Activated T-cell treated with anti-CD3 and anti-CD28 coated beads, Interleukin-2, amount 50 U/mL, for 48 hours (primary cell): ENCODE results near the gene KDM4C.

Experiments used
- DNase-seq, 2 experiments: peaks; one replicate each; pipeline ENCODE4 v3.0.0-alpha.2; 2020

KDM4C gene

DNA sequence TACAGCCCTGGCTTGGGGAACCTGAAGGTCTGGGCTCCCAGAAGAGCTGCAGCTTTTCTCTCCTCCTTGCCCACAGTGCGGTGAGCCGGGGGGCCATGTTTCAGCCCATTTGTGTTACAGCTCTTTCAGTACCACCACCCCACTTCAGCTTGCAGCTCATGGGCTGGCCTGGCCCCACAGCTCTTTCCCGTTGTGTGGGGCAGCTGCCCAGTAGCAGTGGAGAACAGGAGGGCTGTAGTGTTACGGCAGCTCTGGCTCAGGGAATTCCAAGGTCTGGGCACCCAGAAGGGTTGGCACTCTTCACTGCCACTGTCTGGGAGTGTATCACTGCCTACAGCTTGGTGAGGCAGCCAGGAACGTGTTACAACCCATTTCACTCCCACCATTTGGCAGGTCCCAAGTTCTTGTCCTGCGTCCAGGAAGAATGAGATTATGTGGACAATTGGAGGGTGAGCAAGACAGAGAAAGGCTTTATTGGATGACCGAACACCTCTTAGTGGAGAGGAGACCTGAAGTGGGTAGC lies 390.5 kb downstream of the KDM4C start:
- DNase-seq: no peak

DNA sequence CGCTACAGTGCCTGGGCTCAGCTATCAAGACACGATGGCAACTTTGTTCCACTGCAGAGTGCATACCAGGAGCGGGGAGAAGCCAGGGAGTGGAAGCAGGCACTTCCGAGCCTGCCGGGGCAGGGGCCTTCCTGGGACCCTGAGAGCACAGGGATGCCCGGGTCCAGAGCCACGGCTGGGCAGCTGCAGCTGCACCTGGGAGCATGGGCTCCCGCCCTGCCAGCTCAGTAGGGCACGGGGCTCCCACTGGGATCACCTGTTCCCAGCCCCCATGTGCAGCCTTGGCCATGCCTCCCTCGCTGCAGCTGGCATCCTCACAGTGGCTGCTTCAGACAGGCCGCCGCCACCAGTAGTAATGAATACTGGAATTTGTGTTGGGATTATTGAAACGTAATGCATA lies 391.5 kb downstream of the KDM4C start:
- DNase-seq: no peak

DNA sequence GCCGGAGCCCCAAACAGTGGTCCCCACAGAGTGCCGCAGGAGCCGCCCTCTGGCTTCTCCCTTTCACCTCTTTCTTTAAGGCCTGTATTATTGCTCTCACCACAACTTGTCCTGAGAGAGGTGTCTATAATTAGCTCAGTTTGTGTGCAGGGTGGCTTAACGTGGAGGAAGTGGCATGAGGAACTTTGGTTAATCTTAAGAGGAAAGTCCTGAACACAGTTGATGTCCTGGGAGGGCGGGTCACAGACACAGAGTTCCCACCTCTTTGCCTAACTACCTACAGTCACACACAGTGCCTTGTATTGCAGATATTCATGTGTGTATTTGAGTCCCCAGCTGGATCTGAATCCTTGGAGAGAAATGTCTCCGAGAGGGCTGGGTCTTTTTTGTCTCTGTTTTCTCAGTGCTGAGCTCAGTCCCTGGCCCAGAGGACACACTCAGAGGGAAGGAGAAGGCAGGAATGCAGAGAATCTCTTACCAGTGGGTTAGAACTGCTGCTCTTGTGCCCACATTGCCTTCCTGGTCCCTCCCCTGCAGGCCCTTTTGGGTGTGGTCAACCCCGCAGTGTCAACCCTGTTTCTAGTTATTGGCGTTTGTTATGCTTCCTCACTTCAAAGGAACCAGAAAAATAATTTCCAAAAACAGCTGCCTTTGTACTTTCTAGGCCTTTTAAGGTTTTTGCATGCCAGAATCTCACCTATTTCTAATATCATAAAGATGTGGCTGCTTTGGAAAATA lies 392.5 kb downstream of the KDM4C start:
- no peak for DNase-seq

DNA sequence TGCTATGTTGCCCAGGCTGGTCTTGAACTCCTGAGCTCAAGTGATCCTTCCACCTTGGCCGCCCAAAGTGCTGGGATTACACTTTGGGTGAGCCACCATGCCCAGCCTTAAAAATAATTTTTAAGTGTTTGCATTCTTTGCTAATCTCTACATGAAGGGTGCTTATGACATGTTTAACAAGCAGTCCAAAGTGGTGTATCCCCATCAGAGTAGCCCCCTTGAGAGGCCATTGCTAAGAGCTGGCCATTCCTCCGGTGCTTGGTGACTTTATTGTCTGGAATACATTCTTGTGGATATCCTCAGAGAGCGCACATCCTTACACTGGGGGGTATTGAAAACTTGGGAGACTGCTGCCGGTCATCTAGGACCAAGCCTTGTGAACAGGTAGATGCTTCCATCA lies 395.4 kb downstream of the KDM4C start:
- no peak for DNase-seq

DNA sequence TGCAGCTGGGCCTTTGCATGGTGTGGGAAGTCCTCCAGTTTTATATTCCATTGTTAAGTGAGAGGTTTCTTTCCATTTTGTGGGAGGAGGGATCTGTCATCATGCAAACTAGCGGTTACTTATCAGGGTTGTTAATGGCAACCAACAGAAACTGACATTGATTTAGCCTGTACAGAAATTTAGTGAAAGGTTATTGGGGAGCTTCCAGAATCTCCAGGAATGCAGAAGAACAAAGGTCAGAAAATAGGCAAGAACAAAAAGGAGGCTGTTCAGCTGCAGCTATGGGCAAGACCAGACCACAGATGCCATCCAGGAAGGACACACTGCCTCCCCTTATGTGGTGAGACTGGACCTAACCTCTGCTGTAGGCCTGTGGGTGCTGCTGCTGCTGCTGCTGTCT lies 395.8 kb downstream of the KDM4C start:
- DNase-seq: no peak

DNA sequence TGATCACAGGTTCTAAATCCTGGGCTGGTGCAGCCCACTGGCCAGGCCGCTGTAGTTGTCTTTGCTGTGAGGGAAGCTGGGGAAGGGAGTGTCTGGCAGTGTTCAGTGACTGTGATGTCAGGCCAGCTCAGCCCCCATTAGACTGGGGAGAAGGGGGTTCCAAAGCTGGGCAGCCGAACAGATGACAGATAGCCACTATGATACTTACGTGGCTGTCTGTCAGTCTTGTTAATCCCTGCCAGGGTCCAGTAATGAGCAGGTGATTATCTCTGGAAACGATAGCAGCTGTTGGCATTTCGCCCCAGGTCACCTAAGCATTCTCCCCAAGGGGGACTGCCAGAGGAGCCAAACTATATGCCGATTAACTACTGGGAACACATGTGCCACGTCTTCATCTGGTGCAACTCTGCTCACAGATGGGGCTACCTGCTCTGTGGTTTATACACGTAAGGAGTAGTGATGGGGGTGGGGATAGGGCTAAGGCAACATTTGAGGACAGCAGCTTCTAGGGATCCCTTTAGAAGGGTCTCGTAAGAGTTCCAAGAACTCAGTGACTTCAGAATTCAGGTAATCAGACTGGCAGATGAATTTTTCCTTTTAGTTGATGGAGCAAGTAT lies 396.3 kb downstream of the KDM4C start:
- no peak for DNase-seq

DNA sequence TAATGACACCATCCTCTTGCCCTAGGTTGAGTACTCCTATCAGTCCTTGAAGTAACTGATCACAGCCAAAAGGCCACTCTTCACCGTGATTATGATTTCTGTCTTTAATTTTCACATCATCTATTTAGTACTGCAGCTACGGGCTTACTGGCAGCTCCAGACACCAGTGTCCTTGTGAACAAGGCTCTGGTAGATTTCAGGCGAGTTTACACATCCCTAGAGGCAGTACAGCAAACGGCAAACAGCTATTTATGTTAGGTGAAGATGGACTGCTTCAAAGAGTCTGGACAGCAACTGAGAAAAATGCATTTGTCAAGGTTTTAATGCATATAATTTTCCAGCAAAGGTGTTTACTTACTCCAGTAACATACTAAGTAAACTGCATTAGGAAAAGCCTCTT lies 396.9 kb downstream of the KDM4C start:
- no peak for DNase-seq

GRCh38 chr9:7161469-7161868 lies 403.7 kb downstream of the KDM4C start:
- DNase-seq: no peak

GRCh38 chr9:7163932-7164331 lies 406.2 kb downstream of the KDM4C start:
- DNase-seq: no peak

DNA sequence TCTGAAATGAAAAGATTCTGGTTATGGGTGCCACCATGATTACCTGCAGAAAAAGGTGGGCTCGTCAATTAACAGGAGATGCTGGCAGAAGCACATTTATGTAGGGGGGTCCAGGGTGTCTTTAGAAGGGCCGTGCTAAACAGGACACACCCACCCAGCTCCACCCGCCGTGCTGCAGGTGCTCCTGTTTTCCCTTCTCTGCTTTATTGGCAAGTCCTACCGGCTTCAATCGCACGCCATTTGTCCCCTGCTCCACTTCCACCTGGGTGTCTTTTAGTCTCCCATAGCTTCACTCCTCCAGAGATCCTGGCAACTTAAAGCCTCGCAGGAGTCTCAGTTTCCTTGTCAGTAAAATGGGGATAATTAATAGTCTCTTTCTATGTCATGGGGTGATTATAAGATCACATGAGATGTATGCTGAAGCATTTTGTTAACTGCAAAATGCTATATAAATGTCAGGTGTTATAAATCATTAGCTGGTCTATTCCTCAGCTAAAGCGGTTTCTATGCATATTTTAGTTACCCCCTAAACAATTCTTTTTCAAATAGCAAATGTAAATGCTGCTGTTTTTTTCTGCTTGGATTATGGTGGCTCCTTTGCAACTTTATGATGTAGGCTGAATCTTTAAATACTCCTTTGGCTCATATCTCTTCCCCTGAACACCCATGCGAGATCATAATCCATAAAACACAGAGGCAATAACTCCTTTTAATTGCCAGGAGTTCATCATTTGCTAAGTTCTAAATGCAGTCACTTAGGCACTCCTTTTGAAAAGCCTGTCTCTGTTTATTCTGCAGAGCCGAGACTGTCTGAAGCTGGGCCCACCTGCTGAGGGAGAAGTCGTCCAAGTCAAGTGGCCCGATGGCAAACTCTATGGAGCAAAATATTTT lies 406.9 kb downstream of the KDM4C start:
- no peak for DNase-seq

DNA sequence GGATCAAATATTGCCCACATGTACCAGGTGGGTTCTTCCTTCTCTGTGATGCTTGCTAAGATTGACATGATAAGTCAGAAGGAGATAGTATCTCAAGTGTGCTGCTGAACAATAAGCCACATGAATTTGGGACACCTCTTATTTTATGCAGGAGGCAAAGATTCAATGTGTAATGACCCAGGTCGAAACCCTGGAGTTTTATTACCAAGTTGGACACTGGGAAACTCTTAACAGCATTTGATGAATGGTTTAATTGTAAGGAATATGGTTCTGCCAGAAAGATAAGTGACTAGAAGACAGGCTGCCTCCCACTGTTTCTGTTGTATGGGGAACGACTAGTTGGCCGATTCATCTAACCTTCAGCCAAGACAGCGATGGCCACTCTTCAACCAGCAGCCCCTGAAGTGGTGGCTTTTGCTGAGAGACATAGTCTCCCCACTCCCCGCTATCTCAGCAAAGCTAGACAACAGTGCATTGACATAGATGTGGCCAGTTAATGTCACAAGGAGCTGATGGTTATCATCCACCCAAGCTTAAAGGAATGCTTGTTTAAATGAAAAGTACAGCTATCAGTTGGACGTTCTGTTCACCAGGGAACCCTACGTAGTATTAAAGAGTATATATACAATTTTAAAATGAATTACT lies 407.7 kb downstream of the KDM4C start:
- DNase-seq: no peak

- DNase-seq: no peak
These were observed 408.3 kb downstream of the KDM4C start for GRCh38 chr9:7166074-7166473.

DNA sequence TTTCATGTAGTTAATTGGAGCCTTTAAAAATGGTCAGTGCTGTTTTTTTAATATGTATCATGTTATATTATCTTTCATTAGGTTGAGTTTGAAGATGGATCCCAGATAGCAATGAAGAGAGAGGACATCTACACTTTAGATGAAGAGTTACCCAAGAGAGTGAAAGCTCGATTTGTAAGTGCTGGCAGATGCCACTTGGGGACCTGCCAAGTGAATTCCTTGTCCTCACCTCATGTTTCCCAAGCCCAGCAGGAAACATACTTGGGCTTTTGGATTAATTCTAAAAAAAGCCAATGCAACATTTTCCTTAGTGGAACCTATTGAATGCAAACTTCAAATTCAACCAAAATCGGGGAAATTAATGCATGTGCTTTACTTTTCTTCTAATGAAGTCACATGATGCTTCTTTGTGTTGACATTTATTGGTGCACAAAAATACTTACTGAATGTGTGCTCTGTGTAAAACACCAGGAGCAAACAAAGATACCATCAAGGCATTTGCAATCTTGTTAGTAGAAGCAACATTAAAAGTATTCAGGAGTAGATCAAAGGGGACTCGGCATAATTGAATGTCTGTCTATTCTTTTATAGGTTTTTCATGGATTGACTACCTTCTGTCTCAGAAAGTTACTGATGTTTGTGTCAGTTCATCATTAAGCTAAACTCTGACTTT lies 412.1 kb downstream of the KDM4C start:
- no peak for DNase-seq

DNA sequence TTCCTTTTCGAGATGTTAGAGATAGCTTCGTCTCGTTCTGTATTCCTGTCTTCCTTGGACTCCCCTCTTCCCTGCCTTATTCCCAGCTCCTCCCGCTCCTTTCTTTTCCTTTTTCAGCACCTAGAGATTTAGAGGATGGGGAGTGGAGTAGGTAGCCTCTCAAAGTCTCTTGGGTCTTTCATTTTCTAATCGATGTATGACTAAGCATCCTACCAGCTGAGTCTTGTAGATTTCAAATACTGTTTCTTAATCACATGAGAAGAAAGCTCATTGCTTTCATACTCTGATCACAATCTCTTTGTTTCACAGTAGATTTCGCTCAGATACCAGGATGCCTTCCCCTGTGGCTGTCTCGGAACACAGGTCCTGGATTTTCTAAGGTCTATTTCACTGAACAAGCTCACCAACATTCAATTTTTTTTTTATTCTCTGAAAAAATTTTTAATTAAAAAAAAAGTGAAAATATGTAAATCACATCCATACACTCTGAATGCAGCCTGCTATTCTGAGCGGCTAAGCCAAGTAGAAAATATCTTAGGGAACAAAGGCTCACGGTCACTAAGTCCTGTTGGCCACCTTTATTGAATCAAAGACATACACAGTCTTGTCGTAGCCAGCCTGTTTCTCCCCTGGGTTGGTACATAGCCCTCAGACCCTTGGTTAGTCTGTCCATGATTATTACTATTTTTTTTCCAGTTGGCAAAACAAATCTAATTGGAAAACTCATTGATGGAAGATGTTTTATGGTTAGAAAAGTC lies 413.8 kb downstream of the KDM4C start:
- DNase-seq: no peak

DNA sequence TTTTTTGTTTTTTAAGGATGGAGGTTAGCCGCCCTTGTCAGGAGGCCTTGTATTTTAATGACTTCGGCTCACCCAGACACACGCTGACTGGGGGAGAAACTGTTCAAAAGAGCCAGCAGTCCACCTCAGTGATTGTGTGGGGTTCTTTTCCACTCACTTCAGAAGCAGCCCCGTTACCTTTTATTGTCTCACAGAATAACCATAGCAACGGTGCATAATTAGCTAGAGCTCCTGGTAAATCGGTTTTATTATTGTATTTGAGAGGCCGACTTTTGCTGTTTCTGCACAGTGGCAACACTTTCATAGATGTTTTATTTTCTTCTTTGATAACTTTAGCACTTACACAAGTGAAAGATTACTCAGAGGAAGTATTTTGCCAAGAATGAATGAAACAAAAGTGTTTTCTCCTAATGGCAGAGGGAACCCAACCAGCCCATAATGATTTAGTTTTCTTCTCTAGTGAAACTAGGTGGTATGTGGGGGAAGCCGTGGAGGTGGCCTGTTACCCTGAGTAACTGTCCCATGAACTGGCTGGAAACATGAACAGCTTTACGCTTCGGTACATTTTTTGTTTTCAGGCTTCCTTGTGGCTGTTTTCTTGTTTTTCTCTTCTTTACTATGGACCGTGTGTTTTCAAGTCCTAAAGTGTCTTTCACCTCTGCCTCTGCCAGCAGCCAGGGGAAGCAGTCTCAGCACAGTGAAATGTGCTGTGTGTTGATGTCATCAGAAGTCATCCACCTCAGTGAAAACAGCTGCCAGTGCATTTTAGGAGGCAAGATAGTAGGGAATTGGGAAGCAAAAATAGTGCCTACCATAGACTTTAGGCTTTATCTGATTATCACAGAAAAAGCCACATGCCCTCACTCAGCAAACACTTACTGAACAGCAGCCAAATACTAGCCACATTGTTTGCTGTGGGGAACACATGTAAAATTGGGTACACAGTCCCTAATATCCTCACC lies 414.7 kb downstream of the KDM4C start:
- no peak for DNase-seq

GRCh38 chr9:7173139-7173538 lies 415.4 kb downstream of the KDM4C start:
- DNase-seq: no peak

DNA sequence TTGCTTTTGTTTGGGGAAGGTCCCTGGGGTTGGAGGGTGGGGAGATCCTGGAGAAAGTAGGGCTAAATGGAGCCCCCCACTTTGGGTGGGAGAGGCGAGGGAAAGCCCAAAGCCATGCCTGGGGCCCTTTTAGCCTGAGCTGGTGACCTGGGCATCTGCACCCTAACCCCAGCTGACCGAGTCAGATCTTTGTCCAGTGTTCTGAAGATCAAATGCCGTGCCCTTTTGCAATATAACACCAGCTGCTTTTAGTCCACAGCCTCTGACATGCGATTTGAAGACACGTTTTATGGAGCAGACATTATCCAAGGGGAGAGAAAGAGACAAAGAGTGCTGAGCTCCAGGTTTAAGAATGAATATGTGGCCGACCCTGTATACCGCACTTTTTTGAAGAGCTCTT lies 416.5 kb downstream of the KDM4C start:
- no peak for DNase-seq

- no peak for DNase-seq
These were observed 417.1 kb downstream of the KDM4C start for GRCh38 chr9:7174884-7175283.

- DNase-seq: no peak
These were observed 418.8 kb downstream of the KDM4C start for GRCh38 chr9:7176561-7176960.

DNA sequence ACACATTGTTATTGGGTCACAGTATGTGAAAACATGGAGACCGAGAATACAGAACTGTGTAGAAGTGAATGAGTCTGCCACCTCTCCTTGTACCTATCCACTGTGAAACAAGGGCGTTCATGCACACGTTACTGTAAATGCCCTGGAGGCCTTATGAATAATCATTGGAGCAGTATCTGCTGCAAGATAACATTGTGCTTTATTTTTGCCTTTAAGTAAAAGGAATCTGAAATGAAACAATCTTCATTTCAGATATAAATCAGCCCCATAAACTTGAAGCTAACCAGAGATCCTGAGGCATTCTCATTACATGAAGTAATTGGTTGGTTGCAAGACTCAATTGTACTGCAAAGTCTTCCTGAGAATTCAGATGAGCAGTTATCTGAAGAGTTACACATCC lies 419.6 kb downstream of the KDM4C start:
- no peak for DNase-seq

DNA sequence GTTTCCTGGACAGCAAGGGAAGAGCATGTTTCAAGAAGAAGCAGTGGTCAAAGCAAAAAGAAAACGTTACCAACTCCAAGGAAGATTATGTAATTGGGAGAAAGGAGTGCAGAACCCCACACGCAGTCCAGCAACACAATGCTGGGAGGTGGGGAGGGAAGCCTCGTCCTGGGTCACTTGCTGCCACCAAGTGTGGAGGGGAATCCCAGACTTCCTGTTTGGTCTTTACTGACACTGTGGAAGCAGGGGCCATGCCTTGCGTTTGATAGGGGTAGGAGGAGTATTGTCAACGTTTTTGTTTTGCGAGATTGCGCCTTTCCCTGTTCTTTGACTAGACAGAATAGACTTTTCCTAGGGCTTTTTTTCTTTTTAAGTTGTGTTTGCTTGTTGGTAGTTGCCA lies 421.0 kb downstream of the KDM4C start:
- no peak for DNase-seq
